Measurements from ENCODE around the gene PRELID1. TPM values are rescaled to one million over a fixed set of nuclear protein-coding genes. Genes with fewer than 3 reads are reported as not detected.
A peak's percentile ranks its signal among the peaks of the same experiment; 100 is the strongest.

PRELID1 gene
- total RNA-seq, 1 donor from 2014 or later: 39.1 TPM

DNA sequence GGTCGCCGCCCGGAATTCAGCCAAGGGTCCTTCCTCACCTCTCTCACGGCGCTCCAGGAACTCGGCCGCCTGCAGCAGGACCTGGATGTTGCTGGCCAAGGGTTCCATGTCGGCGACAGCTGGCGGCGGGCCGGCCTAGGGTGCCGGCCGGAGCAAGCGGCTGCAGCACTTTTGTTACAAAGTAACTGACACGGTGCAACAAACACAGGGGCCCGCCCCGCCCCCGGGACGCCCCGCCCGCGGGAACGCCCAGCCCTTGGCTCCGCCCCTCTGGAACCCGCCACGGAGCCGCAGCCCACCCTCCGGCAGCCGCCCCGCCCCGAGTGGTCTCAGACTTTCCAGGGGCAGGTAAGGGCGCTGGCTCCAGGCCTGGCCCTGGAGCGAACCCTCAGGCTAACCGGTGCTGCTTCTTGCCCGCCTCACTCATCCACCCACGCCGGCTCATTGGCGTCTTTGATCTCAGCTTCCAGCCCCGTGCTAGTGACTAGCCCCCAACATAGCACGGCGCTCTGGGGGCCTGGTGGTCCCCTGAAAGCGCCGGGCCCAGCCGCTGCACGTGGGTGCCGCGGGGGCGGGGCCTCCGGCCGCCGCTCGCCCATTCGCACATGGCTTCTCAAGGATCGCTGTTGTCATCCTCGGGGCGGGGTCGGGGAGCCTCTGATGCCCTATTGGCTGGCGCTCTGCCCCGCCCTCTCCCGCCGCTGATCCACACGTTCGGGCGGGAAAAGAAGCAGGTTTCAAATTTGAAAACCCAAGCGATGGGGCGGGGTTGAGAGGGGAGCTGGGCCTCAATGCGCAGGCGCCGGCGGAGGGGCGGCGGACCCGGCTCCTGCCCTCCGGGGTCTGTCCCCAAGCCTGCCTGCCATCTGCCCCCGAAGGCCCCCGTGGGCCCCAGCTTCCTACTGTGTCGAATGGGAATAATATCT is 8.4 kb downstream of the PRELID1 start, which contains the start of gene MXD3:
Gene MXD3 (minus strand): TSS at position 176 of the 926 bp plus-strand sequence. CDS start 68 bp downstream, at position 108.
- H3K4me1 ChIP-seq (ENCODE audit: control insufficient read depth in 3 of 3, insufficient read depth in 3 of 3, low read length in 3 of 3): peaks cover 20 to 45% (median 27%) of the 10 kb centered on the region in 3 donors
- peak within 1 kb of the TSS; percentile 30 for H3K27ac ChIP-seq (ENCODE audit: low read depth, low read length)
- peaks cover 1 to 5% (median 4%) of the 10 kb centered on the region in 3 donors for H3K36me3 ChIP-seq (ENCODE audit: control insufficient read depth in 3 of 3, insufficient read depth in 3 of 3, low read length in 3 of 3)
- H3K9me3 ChIP-seq (ENCODE audit: control insufficient read depth in 3 of 3, low read length in 3 of 3): no peaks in the 10 kb centered on the region
- H3K27me3 ChIP-seq (ENCODE audit: control insufficient read depth in 3 of 3, insufficient read depth in 3 of 3, low read length in 3 of 3): no peaks in the 10 kb centered on the region
- peak within 1 kb of the TSS in 2 of 3 donors; percentile 45 to 53 for H3K9ac ChIP-seq (ENCODE audit: low read depth in 1 of 3, low read length in 3 of 3)
- H3K4me3 ChIP-seq (ENCODE audit: low read length in 3 of 3): peak within 1 kb of the TSS; percentile 68 to 82 (median 76)

DNA sequence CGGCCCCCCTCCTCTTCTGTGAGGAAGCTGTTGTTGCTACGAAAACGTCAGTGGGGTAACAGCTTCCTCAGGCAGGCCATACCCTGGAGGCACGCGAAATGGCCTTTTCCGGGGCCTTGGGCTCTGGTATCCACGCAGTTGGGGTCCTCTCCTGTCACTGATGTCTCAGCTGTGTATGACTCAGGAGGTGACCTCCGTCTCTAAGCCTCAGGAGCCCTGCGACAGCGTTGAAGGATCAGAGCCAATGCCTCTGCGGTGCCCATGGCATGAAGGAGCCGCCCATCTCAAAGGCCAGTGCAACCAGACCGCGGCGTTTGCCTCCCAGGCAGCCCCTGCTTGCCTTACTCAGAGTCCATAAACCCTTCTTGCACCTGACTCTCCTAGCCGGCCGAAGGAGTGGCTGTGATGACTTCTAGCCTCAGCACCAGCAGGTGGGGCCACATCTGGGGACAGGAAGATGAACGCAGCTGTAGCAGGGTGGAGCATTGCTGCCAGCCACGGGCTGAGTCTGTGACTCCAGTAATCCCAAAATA is 9.1 kb downstream of the PRELID1 start:
- H3K27ac ChIP-seq (ENCODE audit: low read depth, low read length): no peak overlapping the region
- H3K27me3 ChIP-seq (ENCODE audit: control insufficient read depth in 3 of 3, insufficient read depth in 3 of 3, low read length in 3 of 3): no peaks in the 10 kb centered on the region
- H3K4me1 ChIP-seq (ENCODE audit: control insufficient read depth in 3 of 3, insufficient read depth in 3 of 3, low read length in 3 of 3): peaks cover 20 to 41% (median 27%) of the 10 kb centered on the region in 3 donors
- peak overlapping the region; percentile 23 to 43 (median 29) for H3K4me3 ChIP-seq (ENCODE audit: low read length in 3 of 3)
- H3K9me3 ChIP-seq (ENCODE audit: control insufficient read depth in 3 of 3, low read length in 3 of 3): no peaks in the 10 kb centered on the region
- no peak overlapping the region for H3K9ac ChIP-seq (ENCODE audit: low read depth in 1 of 3, low read length in 3 of 3)
- no peaks in the 10 kb centered on the region for H3K36me3 ChIP-seq (ENCODE audit: control insufficient read depth in 3 of 3, insufficient read depth in 3 of 3, low read length in 3 of 3)

DNA sequence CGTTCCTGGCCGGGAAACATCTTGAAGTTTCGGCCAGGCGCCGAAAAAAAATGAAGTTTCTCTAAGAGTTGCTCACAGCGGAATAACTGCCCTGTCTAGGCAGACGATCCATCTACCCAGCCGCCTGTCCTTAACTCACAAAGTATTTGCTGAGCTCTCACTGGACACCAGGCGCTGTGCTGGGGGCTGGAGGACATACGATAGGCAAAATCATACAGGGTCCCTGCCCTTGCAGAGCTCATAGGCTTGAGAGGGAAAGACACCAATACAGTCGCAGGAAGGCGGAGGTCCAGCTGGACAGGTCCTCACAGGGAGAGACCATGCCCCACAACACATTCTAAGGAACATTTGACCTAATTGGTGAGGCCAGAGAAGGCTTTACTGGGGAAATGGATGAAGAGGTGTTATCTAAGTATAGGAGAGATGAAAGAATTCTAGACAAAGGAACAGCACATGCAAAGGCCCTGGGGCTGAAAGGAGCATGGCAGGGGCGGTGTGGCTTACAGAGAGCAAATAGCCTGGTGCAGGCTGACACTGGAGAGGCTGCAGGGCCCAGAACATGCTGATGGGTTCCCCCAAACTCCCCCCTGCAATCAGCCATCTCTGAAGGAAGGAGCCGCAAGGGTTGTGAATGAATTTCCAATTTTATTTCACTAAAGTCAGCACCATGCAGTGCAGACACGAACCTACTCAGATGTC is 10.1 kb downstream of the PRELID1 start:
- H3K27ac ChIP-seq (ENCODE audit: low read depth, low read length): no peak overlapping the region
- H3K9ac ChIP-seq (ENCODE audit: low read depth in 1 of 3, low read length in 3 of 3): no peak overlapping the region

DNA sequence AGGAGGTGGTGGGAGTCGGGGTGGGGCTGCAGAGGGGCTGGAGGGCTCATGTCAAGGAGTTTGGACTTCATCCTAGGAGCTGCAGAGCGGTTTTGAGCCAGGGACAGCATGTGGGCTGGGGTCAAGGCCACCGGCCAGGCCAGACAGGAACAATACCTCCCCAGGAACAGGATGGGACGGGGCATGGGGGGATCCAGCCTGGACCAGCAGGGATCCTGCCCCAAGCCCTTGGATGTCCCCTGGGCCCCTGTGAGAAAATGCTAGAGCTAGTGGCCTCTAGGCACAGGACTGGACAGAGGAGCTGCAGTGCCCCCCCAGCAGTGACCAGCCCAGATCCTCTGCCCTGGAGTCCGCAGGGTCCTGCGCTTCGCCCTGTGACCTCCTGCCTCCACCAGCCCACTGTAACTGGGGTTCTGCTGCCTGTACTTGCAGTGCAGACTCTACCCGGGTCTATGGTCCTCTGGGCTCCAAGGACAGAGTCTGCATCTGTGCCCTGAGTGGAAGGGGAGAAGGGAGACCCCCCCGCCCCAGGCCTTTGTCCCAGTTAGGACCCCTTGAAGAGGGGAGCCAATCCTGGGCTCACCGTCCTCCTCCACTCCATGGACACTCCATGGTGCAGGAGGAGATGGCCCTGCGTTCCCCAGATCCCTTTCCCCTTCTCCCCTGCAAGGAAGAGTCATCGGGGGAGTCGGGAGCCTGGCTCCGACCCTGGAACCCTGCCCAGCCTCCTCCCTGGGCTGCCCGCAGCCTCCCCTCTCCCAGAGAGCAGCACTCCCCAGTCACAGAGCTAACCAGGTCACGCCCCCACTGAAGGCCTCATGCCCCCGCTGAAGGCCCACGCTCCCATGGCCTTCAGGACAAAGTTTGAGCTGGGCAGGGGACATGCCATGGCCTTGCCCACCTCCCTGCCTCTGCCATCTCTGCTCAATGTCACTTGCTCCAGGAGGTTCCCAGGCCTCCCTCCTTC is 11.1 kb downstream of the PRELID1 start:
- no peaks in the 10 kb centered on the region for H3K36me3 ChIP-seq (ENCODE audit: control insufficient read depth in 3 of 3, insufficient read depth in 3 of 3, low read length in 3 of 3)
- H3K9me3 ChIP-seq (ENCODE audit: control insufficient read depth in 3 of 3, low read length in 3 of 3): no peaks in the 10 kb centered on the region
- H3K27me3 ChIP-seq (ENCODE audit: control insufficient read depth in 3 of 3, insufficient read depth in 3 of 3, low read length in 3 of 3): no peaks in the 10 kb centered on the region
- H3K4me3 ChIP-seq (ENCODE audit: low read length in 3 of 3): no peak overlapping the region
- peaks cover 15 to 30% (median 20%) of the 10 kb centered on the region in 3 donors for H3K4me1 ChIP-seq (ENCODE audit: control insufficient read depth in 3 of 3, insufficient read depth in 3 of 3, low read length in 3 of 3)
- H3K27ac ChIP-seq (ENCODE audit: low read depth, low read length): no peak overlapping the region
- H3K9ac ChIP-seq (ENCODE audit: low read depth in 1 of 3, low read length in 3 of 3): no peak overlapping the region

More for the DNA sequence above, 10.1 kb downstream of the PRELID1 start:
- no peaks in the 10 kb centered on the region for H3K9me3 ChIP-seq (ENCODE audit: control insufficient read depth in 3 of 3, low read length in 3 of 3)
- no peaks in the 10 kb centered on the region for H3K27me3 ChIP-seq (ENCODE audit: control insufficient read depth in 3 of 3, insufficient read depth in 3 of 3, low read length in 3 of 3)
- H3K4me3 ChIP-seq (ENCODE audit: low read length in 3 of 3): no peak overlapping the region
- H3K36me3 ChIP-seq (ENCODE audit: control insufficient read depth in 3 of 3, insufficient read depth in 3 of 3, low read length in 3 of 3): no peaks in the 10 kb centered on the region
- H3K4me1 ChIP-seq (ENCODE audit: control insufficient read depth in 3 of 3, insufficient read depth in 3 of 3, low read length in 3 of 3): peaks cover 20 to 40% (median 27%) of the 10 kb centered on the region in 3 donors

DNA sequence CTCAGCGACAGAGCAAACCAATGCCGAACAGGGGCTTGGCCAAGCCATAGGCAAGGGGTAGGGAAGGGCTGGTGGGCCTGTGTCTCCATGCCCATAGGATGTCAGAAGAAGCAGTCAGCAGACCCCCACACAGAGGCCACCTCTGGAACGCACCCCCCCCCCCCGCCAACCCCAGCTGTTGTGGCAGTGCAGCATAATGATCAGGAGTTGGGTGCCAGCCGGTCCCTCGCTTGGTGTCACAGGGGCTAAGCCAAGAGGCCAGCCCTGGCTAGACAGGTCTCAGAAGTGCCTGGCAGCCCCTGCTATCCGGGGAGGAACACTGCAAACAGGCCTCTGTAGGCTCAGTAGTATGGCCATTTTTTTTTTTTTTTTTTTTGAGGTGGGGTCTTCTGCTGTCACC is 11.8 kb downstream of the PRELID1 start:
- H3K27ac ChIP-seq (ENCODE audit: low read depth, low read length): no peak overlapping the region
- no peaks in the 10 kb centered on the region for H3K27me3 ChIP-seq (ENCODE audit: control insufficient read depth in 3 of 3, insufficient read depth in 3 of 3, low read length in 3 of 3)
- peaks cover 15 to 23% (median 18%) of the 10 kb centered on the region in 3 donors for H3K4me1 ChIP-seq (ENCODE audit: control insufficient read depth in 3 of 3, insufficient read depth in 3 of 3, low read length in 3 of 3)
- H3K4me3 ChIP-seq (ENCODE audit: low read length in 3 of 3): no peak overlapping the region
- H3K9ac ChIP-seq (ENCODE audit: low read depth in 1 of 3, low read length in 3 of 3): no peak overlapping the region
- no peaks in the 10 kb centered on the region for H3K9me3 ChIP-seq (ENCODE audit: control insufficient read depth in 3 of 3, low read length in 3 of 3)
- no peaks in the 10 kb centered on the region for H3K36me3 ChIP-seq (ENCODE audit: control insufficient read depth in 3 of 3, insufficient read depth in 3 of 3, low read length in 3 of 3)

DNA sequence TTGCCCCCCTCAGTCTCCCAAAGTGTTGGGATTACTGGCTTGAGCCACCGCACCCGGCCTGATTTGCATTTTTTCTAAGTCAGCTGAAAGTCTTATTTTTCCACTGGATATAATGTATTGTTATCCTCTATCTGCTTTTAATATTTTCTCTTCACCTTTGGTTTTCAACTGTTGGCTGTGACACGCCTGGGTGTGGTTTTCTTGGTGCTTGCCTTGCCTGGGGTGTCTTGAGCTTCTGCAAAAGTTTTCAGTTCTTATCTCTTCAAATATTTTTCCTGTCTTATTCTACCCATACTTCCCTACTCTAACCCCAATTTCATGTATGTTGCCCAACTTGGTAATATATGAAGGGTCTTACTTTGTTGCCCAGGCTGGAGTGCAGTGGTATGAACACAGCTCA is 12.4 kb downstream of the PRELID1 start:
- H3K4me1 ChIP-seq (ENCODE audit: control insufficient read depth in 3 of 3, insufficient read depth in 3 of 3, low read length in 3 of 3): peaks cover 11 to 19% (median 17%) of the 10 kb centered on the region in 3 donors
- no peak overlapping the region for H3K4me3 ChIP-seq (ENCODE audit: low read length in 3 of 3)
- H3K36me3 ChIP-seq (ENCODE audit: control insufficient read depth in 3 of 3, insufficient read depth in 3 of 3, low read length in 3 of 3): no peaks in the 10 kb centered on the region
- no peaks in the 10 kb centered on the region for H3K9me3 ChIP-seq (ENCODE audit: control insufficient read depth in 3 of 3, low read length in 3 of 3)
- H3K27ac ChIP-seq (ENCODE audit: low read depth, low read length): no peak overlapping the region
- H3K27me3 ChIP-seq (ENCODE audit: control insufficient read depth in 3 of 3, insufficient read depth in 3 of 3, low read length in 3 of 3): no peaks in the 10 kb centered on the region
- no peak overlapping the region for H3K9ac ChIP-seq (ENCODE audit: low read depth in 1 of 3, low read length in 3 of 3)

DNA sequence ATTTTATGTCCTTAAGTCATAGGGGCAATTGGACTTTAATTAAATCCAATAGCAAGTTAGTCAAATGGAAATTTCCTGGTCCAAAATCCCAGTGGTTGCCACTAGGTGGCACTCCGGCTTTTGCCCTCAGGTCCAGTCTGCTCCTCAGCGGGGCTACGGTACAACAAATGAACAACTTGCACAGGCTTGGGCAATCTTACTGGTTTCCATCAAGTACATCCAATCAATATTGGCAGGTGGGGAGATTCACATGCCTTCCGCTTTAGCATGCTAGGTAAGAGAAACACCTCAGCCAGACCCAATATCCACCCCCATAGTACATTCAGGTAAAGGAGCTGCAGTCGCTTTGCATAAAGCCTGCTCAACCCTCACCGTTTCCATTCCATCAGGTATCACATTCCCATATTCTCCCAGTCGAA is 14.4 kb downstream of the PRELID1 start:
- Histone ChIP-seq H3K27me3 (ENCODE audit: control insufficient read depth in 3 of 3, insufficient read depth in 3 of 3, low read length in 3 of 3) (no peaks in the 10 kb centered on the region), H3K27ac (ENCODE audit: low read depth, low read length) (no peak overlapping the region), H3K9me3 (ENCODE audit: control insufficient read depth in 3 of 3, low read length in 3 of 3) (no peaks in the 10 kb centered on the region), H3K4me3 (ENCODE audit: low read length in 3 of 3) (no peak overlapping the region), H3K4me1 (ENCODE audit: control insufficient read depth in 3 of 3, insufficient read depth in 3 of 3, low read length in 3 of 3) (peaks cover under 1 to 4% (median under 1%) of the 10 kb centered on the region in 3 donors), H3K9ac (ENCODE audit: low read depth in 1 of 3, low read length in 3 of 3) (no peak overlapping the region), H3K36me3 (ENCODE audit: control insufficient read depth in 3 of 3, insufficient read depth in 3 of 3, low read length in 3 of 3) (no peaks in the 10 kb centered on the region)

DNA sequence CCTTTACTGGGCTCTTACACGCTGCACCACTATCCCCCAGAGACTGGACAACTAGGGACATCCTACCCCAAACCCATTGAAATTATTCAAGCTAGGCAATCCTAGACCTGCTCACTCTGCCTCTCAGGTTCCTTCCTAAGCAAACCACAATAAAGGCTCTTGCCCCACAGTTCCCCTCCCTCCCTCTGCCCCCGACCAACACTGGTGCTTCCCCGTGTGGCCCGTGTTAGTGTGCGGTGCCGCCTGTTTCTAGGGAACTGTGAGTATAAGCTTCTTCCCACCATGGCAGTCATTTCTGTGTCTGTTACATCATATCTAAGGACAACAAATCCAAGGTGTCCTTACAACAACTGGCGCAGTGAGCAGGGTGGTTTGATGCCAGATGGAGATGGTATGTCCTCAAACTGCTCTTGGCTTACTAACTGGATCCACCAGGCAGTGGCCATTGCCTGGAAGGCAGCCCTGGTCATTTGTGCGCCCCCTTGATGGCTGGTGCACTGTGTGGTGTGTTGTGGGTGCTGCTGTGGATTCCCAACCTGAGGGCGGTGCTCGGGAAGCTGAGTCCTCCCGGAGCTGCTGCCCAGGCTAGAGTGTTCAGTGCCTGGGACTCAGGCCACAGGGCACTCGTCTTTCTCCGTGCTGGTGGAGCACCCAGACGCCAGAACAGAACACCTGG is 16.5 kb downstream of the PRELID1 start:
- Histone ChIP-seq H3K36me3 (ENCODE audit: control insufficient read depth in 3 of 3, insufficient read depth in 3 of 3, low read length in 3 of 3) (peaks cover 0 to 1% (median 0%) of the 10 kb centered on the region in 3 donors), H3K4me3 (ENCODE audit: low read length in 3 of 3) (no peak overlapping the region), H3K27ac (ENCODE audit: low read depth, low read length) (no peak overlapping the region), H3K9ac (ENCODE audit: low read depth in 1 of 3, low read length in 3 of 3) (no peak overlapping the region), H3K9me3 (ENCODE audit: control insufficient read depth in 3 of 3, low read length in 3 of 3) (no peaks in the 10 kb centered on the region), H3K4me1 (ENCODE audit: control insufficient read depth in 3 of 3, insufficient read depth in 3 of 3, low read length in 3 of 3) (peaks cover 0 to 4% (median 0%) of the 10 kb centered on the region in 3 donors), H3K27me3 (ENCODE audit: control insufficient read depth in 3 of 3, insufficient read depth in 3 of 3, low read length in 3 of 3) (no peaks in the 10 kb centered on the region)

All from skeletal muscle tissue (tissue), 4 donors.